HG02884 (cell line): Measurements from ENCODE around the gene MYO10.

Experiments used
- ATAC-seq: cut with Tn5 transposase; IDR thresholded peaks from one replicate; pipeline ENCODE4 v1.9.1; 2021; ENCODE audit warnings: mild to moderate bottlenecking, moderate library complexity; ENCODE audit not compliant: unreplicated experiment

Gene MYO10

DNA sequence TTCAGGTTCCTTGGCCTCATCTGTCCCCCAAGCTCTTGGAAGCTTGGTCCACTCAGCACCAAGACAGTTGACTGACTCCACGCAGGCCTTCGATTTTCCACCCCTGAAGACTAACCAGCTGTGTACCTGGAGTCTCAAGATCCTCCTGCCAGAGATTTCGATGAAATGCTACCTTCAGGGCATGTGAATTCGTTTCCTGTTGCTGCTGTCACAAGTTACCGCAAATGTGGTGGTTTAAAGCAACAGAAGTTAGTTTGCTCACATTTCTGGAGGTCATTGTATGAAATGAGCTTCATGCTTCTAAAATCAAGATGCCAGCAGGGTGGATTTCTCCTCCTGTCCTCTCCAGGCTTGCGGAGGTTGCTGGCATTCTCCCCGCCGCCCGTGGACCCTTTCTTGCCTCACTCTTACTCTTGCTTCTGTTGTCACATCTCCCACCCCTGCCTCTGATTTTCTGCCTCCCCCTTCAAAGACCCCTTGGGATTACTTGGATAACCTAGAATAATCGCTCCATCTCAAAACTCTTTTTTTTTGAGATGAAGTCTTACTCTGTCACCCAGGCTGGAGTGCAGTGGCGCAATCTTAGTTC, 291.7 kb downstream of the MYO10 start:
- no peak for ATAC-seq

DNA sequence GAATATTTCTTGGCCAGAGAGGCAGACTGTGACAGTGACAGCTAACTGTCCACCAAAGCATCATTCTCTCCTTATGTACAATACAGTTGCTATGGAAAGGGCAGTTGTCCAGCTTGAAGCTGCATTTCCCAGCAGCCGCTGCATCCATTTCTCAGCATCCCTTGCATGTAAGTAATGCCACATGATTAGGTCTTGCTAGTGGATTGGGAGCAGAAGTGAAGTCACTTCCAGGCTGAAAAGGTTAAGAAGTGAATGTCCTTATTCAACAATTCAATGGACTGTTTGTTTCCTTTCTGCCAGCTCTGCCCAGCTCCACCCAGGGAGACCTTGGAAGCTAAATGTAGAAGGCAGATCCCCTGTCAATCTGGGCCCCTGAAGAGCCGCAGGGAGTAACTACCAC, 293.2 kb downstream of the MYO10 start:
- ATAC-seq = no peak

DNA sequence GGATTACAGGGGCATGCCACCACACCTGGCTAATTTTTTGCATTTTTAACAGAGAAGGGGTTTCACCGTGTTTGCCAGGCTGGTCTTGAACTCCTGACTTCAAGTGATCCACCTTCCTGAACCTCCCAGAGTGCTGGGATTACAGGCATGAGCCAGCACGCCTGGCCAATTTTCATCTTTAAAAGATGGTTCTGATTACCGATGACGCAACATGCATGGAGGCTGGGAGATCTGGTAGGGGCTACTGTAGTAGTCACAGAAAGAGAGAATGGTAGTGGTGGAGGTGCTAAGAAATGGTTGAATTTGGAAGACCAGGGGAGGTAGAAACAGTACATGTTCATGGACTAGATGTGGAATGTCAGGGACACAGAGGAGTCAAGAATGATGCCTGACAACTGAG, 296.9 kb downstream of the MYO10 start:
- no peak for ATAC-seq

DNA sequence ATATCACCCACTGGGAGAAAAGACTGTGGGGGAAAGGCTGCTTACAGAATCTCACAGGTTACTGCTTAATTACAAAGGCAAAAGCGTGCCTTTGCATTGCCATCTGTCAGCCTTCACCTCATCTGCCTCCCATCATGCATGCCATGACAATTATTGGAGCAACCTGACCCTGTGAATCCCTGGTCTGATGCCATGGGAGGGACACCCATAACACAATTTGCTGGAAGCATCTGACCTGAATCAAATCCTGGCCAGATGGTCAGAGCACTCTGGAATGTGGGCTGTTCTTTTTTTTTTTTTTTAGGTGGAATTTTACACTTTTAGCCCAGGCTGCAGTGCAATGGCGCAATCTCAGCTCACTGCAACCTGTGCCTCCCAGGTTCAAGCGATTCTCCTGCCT, 307.7 kb downstream of the MYO10 start:
- ATAC-seq = no peak

DNA sequence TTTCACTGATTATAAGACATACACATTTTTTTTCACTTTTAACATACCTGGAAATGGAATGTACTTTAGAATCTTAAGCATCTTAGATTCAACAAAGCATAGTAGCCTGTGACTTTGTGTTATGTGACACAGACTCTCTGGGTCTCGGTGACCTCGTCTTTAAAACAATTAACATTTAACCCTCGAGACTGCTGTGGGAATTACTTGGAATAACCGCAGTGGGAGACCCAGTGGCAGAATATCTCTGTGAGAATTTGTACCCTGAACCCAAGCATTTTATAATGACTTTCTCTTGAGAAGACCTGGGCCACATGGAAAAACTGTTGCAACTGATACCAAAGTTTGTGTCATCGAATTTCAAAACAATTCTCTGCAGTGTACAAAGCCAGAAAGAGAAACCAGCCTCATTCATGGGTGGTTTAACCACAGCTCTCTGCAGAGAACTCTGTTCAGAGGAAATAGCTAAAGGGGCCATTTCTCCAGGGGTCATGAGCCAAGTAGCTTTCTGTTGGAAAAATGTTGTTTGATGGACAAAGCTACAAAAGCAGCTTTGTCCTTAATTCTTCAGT, 309.3 kb downstream of the MYO10 start:
- peak; percentile 72 for ATAC-seq

DNA sequence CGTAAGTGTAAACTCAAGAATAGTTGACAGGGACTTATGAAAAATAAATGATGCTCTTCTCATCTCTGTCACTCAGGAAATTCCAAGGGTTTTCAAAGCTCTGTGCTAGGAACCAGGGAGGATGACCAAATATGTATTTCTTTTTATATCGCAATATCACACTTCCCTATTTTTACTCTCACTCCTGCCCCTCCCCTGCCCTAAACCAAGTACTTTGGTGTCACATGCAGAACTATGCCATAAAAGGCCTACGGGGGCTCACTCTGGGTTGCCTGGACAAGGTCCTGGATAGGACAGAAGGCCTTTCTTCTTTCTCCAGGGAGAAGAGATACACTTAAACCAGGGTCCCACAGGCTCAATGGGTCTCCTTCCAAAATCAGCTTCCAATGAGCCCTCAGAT, 311.0 kb downstream of the MYO10 start:
- no peak for ATAC-seq

DNA sequence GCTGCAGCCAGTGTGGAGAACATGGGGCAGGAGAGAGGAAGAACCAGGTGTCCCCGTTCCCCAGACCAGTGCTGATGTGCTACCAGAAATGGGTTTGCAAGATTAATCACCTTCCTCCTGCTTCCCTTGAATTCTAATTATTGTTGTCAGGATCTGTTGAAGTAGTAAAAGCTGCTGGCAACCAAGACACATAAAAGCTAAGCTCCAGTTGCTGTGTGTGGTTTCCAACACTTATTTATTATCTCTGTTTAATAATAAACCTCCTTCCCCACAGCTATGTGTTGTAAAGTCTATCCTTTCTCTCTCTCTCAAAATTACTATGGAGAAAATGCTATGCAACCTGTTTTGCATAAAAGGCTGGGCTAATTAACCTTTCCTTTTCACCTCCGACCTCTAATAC, 317.0 kb downstream of the MYO10 start:
- ATAC-seq = no peak

DNA sequence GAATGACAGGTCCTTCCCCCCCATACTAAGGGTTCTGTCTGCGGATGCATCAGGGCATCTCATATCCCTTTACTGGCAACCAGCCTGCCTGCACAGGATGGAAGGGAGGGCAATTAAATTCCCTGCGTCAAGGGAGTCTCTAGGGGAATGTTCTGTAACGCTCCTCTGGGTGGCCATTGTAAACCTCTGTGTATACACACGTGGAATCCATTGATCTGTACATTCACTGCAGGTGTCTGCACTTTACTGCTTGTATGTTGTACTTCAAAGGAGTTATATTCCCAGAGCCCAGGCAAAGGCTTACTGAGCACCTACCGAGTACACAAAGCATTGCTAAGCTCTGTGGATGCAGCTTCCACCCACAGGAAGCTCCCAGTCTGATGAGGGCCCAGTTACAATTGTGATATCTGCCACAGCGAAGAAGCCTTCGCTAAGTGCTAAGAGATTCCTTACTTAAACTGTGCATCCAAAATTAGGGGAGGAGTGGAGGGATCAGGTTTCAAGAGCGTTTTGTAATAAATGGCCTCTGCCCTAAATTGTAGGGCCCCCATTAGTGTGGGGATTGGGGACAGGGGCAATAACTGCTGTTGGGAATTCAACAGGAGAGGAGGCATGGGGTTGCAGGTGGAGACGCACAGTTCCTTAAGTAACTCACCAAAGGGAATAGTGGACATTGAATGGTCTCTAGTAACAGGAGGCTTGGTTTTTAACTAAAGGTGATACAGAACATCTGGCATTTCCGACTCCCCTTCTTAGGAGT, 317.8 kb downstream of the MYO10 start:
- no peak for ATAC-seq

DNA sequence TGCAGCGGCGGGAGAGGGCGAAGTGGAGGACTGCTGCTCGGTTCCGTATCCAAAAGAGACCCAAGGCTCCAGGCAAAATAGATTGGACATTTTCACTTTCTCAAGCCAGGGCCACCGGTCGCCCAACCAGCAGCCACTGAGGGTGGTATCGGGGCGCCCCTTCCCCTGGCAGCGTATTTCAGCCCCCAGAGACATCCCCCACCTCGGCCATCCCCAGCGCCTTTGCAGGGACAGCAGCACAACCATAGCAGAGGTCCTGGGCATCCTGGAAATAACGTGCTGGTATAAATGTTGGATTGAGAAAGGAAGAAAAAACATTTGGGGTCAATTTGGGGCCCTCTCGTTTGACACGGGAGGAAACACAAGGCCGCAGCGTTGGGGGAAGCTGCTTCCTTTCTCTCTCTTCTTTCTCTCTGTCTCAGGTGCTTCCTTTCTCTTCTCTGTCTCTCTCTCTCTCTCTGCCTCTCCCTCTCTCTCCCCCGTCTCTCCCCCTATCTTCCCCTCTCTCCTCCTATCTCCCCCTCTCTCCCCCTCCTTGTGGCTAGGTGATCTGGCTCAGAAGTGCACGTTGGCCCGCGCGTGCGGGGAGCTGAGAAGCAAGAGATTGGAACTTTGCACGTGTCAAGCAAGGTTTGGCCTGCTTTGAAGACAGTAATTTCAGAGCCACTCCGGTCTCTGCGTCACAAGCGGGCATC, 318.7 kb downstream of the MYO10 start:
- ATAC-seq = no peak

DNA sequence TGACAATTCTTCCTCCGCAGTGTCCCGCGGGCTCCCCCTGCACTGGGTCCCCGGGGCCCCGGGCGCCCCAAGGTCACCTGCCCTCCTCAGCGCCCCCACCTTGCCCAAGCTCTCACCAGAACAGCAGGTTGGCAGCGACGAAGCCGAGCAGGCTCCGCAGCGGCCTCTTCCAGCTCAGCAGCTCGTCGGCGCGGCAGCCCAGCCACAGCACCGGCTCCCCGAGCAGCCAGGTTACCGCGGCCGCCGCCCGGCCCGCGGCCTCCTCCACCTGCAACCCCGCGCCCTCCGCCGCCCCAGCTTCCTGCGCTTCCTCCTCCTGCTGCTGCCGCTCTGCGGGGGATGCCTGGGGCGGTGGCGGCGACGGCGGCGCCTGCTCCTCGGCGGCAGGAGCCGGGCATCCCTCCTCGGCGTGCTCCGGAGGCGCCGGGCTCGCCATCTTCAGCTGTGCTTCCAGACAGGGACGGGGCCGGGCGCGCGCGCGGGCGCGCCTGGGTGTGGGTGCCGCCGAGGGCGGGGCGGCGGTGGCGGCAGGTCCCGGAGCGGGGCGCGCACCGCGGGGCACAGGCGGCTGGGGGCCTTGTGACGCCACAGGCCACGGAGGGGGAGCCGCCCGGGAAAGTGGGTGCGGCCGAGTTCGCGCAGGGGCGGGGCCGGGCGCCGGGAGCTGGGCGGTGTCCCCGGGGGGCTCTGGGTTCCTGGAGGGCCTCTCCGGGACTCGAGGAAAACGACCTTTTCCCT, 319.4 kb downstream of the MYO10 start, which contains the start of gene RETREG1:
Gene RETREG1 (minus strand): TSS at position 462 of the 738 bp plus-strand sequence. CDS start 26 bp downstream, at position 436.
- ATAC-seq = peak; percentile 65

DNA sequence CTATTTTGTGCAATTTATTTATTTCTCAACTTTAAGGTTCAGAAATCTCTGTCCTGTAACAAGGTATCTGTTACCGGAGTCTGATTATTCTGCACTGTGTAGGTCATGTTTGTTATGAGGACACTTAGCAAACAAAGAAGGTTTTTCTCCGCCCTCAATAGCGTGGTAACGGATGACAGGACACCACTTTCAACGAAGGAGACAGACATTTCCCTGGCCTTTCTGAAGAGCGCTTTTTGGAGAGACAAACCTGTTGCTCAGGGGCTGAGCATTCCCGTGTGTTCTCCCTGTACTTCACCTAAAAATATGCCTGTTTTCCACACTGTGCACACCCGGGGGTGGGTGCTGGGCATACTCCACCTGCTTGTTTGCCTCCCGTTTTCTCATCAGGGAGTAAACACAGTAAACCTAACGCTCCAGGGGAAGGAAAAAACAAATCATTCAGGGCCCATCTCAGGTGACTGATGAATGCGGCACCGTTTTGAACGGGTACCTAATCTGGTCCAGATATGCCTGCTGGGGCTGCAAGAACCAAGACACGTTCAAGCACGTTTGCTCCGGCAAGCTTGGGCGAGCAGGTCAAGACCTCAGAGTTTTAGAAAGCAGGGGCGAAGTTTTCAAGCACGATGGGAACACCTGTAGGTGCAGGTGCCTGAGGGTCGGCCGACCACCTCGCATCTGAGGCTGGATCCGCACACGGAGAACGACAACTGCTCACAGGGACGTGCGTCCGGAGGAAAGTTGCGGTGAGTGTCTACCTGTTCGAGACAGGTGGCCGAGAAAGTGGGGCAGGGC, 320.1 kb downstream of the MYO10 start:
- ATAC-seq = no peak

DNA sequence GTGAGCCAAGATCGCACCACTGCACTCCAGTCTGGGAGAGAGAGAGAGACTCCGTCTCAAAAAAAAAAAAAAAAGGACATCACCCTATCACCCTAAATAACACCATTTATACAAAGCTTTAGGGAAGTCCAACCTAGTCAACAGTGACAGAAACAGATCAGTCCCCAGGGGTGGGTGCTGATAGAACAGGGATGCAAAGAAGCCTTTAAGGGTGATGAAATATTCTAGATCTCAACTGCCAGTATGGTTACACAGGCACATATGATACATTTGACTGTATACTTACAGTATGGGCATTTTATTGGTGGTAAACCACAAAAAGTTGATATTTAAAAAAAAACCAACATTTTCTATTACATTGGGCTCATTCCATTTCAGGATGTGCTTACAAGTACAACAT, 324.1 kb downstream of the MYO10 start:
- no peak for ATAC-seq
